HL-60 (cell line): ENCODE measurements around the gene ROGDI.

Source experiments
- CTCF ChIP-seq: IDR thresholded peaks from one replicate; pipeline ENCODE4 v1.5.1; 2011; ENCODE audit warnings: low read length, control low read depth, inconsistent platforms; ENCODE audit not compliant: insufficient read depth
- POLR2AphosphoS5 ChIP-seq: IDR thresholded peaks from 2 replicates; pipeline ENCODE4 v1.6.1; 2012; ENCODE audit warnings: low read depth

DNA sequence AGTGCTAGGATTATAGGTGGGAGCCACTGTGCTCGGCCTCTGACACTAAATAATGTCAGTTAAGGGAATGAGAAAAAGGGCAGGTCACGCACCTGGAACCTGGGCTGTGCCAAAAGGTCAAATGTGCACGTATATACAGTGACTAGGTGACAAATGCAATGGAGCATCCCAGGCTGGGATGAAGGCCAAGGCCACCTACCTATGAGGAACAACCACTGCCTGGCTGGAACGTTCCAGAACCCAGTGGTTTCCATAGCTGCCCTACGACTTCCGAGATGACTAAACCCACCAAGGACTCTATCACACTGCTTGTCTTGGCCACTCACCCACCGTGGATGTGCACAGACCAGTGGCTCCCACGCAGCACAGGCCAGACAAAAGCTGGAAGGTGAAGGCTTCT lies 51.5 kb downstream of the ROGDI start:
- TF ChIP-seq CTCF (no peak), POLR2AphosphoS5 (no peak)
